GM23338 (cell line): ENCODE measurements around the gene CRIP3. TPM values are rescaled to one million over a fixed set of nuclear protein-coding genes. Genes with fewer than 3 reads are reported as not detected.
A peak's percentile ranks its signal among the peaks of the same experiment; 100 is the strongest.

ENCODE experiments used
- ATAC-seq: fragments of 200-7000 bp; cut with Tn5 transposase; 3 replicates; pipeline ENCODE4 v1.9.1; 2020
- DNase-seq: peaks from one replicate; pipeline ENCODE4 v3.0.0-alpha.2; 2015; ENCODE audit warnings: low spot score
- H2AFZ ChIP-seq: fragments of 200-600 bp; sonication (generic); 2 replicates; pipeline ENCODE4 v1.8.0; 2016; ENCODE audit warnings: antibody characterized with exemption, mild to moderate bottlenecking, moderate library complexity
- H3F3A ChIP-seq: fragments of 200-600 bp; sonication (generic); replicated peaks from 2 replicates; pipeline ENCODE4 v1.8.0; 2017; ENCODE audit warnings: antibody characterized with exemption, mixed run types, low read depth
- H3K27ac ChIP-seq: fragments of 200-600 bp; sonication (generic); 2 replicates; pipeline ENCODE4 v1.6.1; 2016; ENCODE audit warnings: low read depth
- H3K27me3 ChIP-seq: fragments of 200-600 bp; sonication (generic); 2 replicates; pipeline ENCODE4 v1.8.0; 2016; ENCODE audit warnings: mild to moderate bottlenecking, mixed run types, moderate library complexity; ENCODE audit not compliant: insufficient read depth
- H3K36me3 ChIP-seq: fragments of 200-600 bp; sonication (generic); 2 replicates; pipeline ENCODE4 v1.8.0; 2016; ENCODE audit warnings: mild to moderate bottlenecking; ENCODE audit not compliant: insufficient read depth
- H3K4me1 ChIP-seq: fragments of 200-600 bp; sonication (generic); 2 replicates; pipeline ENCODE4 v1.8.0; 2016; ENCODE audit warnings: mild to moderate bottlenecking, moderate library complexity; ENCODE audit not compliant: insufficient read depth
- H3K4me2 ChIP-seq: fragments of 200-600 bp; sonication (generic); 2 replicates; pipeline ENCODE4 v1.7.1; 2017; ENCODE audit warnings: mixed run types
- H3K4me3 ChIP-seq: fragments of 200-600 bp; sonication (generic); 2 replicates; pipeline ENCODE4 v1.6.1; 2016; ENCODE audit warnings: mixed run types
- H3K79me2 ChIP-seq: fragments of 200-600 bp; sonication (generic); replicated peaks from 2 replicates; pipeline ENCODE4 v1.8.0; 2017; ENCODE audit warnings: mild to moderate bottlenecking; ENCODE audit not compliant: insufficient read depth
- H3K9me2 ChIP-seq: fragments of 200-600 bp; sonication (generic); 2 replicates; pipeline ENCODE4 v1.8.0; 2017; ENCODE audit not compliant: insufficient read depth
- H4K20me1 ChIP-seq: fragments of 200-600 bp; sonication (generic); replicated peaks from 2 replicates; pipeline ENCODE4 v1.8.0; 2017; ENCODE audit warnings: mild to moderate bottlenecking; ENCODE audit not compliant: insufficient read depth
- H3K27ac Mint-ChIP-seq: 2 replicates; pipeline ENCODE4 v1.8.0; 2020; ENCODE audit warnings: inconsistent platforms, mild to moderate bottlenecking, moderate library complexity, mixed read lengths
- H3K27me3 Mint-ChIP-seq: 3 replicates; pipeline ENCODE4 v1.8.0; 2022; ENCODE audit warnings: low read depth, mild to moderate bottlenecking, moderate library complexity, mixed read lengths, inconsistent platforms; ENCODE audit not compliant: insufficient read depth, poor library complexity
- H3K36me3 Mint-ChIP-seq: 3 replicates; pipeline ENCODE4 v1.8.0; 2021; ENCODE audit warnings: low read depth, mild to moderate bottlenecking, inconsistent platforms, moderate library complexity, mixed read lengths
- H3K4me1 Mint-ChIP-seq: 3 replicates; pipeline ENCODE4 v1.8.0; 2020; ENCODE audit warnings: mild to moderate bottlenecking, inconsistent platforms, mixed read lengths
- H3K4me3 Mint-ChIP-seq: 3 replicates; pipeline ENCODE4 v1.8.0; 2021; ENCODE audit warnings: moderate library complexity, mild to moderate bottlenecking, inconsistent platforms, mixed read lengths
- H3K9me3 Mint-ChIP-seq: 3 replicates; pipeline ENCODE4 v1.8.0; 2020; ENCODE audit warnings: moderate library complexity, mild to moderate bottlenecking, inconsistent platforms, mixed read lengths
- EZH2phosphoT487 ChIP-seq: fragments of 200-600 bp; sonication (generic); IDR thresholded peaks from one replicate; pipeline ENCODE4 v1.8.1; 2018; ENCODE audit warnings: antibody characterized with exemption; ENCODE audit not compliant: unreplicated experiment
- ZNF114 ChIP-seq: fragments of 250-450 bp; sonication (Bioruptor Pico); IDR thresholded peaks from 2 replicates; pipeline ENCODE4 v1.5.0; 2020; ENCODE audit warnings: mild to moderate bottlenecking, moderate library complexity
- polyA plus RNA-seq: library from polyadenylated mRNA; unstranded; fragments of >200 nt; fragmentation: Nextera tagmentation; extraction: Ambion mirVana; gene quantifications from 2 replicates; pipeline ENCODE4 v1.2.1, GENCODE V29; 2016
- total RNA-seq: library from RNA; depleted of rRNA; stranded (reverse); fragments of >200 nt; shearing (Covaris generic); gene quantifications from 2 replicates; pipeline ENCODE4 v1.2.3, GENCODE V29; 2014
- TF ChIP-seq, protein P1 (sequence below): fragments of 250-450 bp; sonication (Bioruptor Pico); IDR thresholded peaks from 2 replicates; pipeline ENCODE4 v1.5.0; 2020; ENCODE audit warnings: mild to moderate bottlenecking, moderate library complexity

Gene CRIP3
- total and polyA plus RNA-seq, 2 experiments from 2014 or later, result 22.0 to 36.0 TPM

DNA sequence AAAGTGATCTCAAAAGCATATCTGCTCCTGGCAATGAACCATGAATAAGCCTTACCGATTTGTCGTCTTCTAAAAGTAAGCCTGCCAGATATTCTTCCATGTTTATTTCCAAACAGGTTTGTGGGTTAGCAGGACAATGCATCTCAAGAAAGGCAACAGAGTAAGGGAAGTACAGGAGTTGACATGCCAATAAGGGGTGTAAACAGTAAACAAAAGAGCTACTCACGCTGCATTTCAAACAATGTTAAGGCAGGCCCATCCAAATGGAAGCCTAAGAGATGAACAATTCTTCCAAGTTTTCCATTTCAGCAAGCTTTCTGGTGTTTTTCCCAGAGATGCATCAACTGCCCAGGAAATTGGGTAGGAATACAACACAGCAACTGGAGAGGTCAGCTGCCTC lies 27.8 kb upstream of the CRIP3 start (continued):
- TF ChIP-seq, protein P1, sequence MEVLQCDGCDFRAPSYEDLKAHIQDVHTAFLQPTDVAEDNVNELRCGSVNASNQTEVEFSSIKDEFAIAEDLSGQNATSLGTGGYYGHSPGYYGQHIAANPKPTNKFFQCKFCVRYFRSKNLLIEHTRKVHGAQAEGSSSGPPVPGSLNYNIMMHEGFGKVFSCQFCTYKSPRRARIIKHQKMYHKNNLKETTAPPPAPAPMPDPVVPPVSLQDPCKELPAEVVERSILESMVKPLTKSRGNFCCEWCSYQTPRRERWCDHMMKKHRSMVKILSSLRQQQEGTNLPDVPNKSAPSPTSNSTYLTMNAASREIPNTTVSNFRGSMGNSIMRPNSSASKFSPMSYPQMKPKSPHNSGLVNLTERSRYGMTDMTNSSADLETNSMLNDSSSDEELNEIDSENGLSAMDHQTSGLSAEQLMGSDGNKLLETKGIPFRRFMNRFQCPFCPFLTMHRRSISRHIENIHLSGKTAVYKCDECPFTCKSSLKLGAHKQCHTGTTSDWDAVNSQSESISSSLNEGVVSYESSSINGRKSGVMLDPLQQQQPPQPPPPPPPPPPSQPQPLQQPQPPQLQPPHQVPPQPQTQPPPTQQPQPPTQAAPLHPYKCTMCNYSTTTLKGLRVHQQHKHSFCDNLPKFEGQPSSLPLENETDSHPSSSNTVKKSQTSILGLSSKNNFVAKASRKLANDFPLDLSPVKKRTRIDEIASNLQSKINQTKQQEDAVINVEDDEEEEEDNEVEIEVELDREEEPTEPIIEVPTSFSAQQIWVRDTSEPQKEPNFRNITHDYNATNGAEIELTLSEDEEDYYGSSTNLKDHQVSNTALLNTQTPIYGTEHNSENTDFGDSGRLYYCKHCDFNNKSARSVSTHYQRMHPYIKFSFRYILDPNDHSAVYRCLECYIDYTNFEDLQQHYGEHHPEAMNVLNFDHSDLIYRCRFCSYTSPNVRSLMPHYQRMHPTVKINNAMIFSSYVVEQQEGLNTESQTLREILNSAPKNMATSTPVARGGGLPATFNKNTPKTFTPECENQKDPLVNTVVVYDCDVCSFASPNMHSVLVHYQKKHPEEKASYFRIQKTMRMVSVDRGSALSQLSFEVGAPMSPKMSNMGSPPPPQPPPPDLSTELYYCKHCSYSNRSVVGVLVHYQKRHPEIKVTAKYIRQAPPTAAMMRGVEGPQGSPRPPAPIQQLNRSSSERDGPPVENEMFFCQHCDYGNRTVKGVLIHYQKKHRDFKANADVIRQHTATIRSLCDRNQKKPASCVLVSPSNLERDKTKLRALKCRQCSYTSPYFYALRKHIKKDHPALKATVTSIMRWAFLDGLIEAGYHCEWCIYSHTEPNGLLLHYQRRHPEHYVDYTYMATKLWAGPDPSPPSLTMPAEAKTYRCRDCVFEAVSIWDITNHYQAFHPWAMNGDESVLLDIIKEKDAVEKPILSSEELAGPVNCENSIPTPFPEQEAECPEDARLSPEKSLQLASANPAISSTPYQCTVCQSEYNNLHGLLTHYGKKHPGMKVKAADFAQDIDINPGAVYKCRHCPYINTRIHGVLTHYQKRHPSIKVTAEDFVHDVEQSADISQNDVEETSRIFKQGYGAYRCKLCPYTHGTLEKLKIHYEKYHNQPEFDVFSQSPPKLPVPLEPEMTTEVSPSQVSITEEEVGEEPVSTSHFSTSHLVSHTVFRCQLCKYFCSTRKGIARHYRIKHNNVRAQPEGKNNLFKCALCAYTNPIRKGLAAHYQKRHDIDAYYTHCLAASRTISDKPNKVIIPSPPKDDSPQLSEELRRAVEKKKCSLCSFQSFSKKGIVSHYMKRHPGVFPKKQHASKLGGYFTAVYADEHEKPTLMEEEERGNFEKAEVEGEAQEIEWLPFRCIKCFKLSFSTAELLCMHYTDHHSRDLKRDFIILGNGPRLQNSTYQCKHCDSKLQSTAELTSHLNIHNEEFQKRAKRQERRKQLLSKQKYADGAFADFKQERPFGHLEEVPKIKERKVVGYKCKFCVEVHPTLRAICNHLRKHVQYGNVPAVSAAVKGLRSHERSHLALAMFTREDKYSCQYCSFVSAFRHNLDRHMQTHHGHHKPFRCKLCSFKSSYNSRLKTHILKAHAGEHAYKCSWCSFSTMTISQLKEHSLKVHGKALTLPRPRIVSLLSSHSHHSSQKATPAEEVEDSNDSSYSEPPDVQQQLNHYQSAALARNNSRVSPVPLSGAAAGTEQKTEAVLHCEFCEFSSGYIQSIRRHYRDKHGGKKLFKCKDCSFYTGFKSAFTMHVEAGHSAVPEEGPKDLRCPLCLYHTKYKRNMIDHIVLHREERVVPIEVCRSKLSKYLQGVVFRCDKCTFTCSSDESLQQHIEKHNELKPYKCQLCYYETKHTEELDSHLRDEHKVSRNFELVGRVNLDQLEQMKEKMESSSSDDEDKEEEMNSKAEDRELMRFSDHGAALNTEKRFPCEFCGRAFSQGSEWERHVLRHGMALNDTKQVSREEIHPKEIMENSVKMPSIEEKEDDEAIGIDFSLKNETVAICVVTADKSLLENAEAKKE (CRISPR knock-in tag), result no peak

DNA sequence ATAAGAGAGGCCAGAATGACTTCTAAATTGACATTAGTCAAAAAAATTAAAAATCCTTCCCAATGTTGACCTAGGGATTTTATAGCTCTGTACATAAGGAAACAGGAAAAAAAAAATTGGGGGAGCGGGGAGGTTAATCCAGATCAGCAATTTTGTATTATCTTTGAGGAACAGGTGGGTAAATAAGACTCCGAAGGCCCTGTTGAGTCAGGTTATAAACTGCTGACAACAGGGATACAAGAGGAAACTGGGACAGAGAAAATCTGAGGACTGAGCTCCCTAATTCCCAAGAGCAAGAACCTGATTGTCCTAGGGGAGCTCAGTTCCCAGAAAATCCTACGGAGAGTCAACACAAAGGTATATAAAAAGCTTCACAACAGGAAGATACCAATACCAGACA lies 26.8 kb upstream of the CRIP3 start:
- Histone ChIP-seq H3K9me2 (no peaks in the 10 kb centered on the region), H3K4me3 (no peak overlapping the region), H2AFZ (no peak overlapping the region), H3F3A (no peaks in the 10 kb centered on the region), H4K20me1 (no peaks in the 10 kb centered on the region), H3K79me2 (no peaks in the 10 kb centered on the region), H3K36me3 (peaks cover 8% of the 10 kb centered on the region; the same call in 1 of the 2 replicates), H3K4me2 (no peak overlapping the region), H3K27me3 (no peaks in the 10 kb centered on the region), H3K27ac (no peak overlapping the region), H3K4me1 (no peaks in the 10 kb centered on the region)
- no peaks in the 10 kb centered on the region for H3K9me3 Mint-ChIP-seq
- peaks cover 9% of the 10 kb centered on the region for H3K36me3 Mint-ChIP-seq
- ATAC-seq (no peak), DNase-seq (no peak)
- peaks cover 2% of the 10 kb centered on the region; the same call in 2 of the 3 replicates for H3K4me1 Mint-ChIP-seq
- no peak overlapping the region for H3K27ac Mint-ChIP-seq
- H3K27me3 Mint-ChIP-seq, result no peaks in the 10 kb centered on the region
- no peak for TF ChIP-seq ZNF114 (CRISPR knock-in tag)
- no peak overlapping the region for H3K4me3 Mint-ChIP-seq

DNA sequence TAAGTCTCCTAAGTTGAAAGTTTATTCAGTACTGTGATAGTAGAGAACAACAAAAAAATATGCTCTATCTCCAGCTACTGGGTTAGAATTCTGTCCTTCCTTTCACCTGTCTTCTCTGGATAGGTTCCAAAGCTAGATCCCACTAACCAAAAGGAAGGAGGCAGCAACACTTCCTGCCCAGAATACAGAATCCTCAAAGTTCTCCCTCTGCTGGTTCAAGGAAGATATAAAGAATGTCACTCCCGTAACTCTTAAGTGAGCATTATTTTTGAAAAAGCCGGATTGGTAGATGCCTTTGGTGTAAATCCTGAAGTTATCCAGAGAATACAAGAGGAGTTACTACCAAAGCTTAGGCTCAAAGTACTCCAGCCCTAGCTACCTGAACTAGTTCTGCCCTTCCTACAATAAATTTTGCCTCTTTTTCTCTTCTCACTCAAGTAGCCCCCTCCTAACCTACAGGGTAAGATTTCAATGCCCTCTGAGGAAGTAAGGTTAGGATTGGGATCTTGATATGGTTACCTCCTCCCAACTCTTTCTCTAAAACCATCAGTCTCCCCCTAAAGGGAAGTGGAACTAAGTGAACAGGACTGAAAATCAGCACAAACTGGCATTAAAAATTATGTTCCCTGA lies 26.0 kb upstream of the CRIP3 start:
- H3K27me3 ChIP-seq, result no peaks in the 10 kb centered on the region
- no peak overlapping the region for H3K4me3 ChIP-seq
- Mint-ChIP-seq H3K36me3 (peaks cover 3% of the 10 kb centered on the region; the same call in 1 of the 3 replicates), H3K27ac (no peak overlapping the region; the same call in 1 of the 2 replicates), H3K4me1 (peaks cover 2% of the 10 kb centered on the region; the same call in 2 of the 3 replicates), H3K27me3 (no peaks in the 10 kb centered on the region), H3K4me3 (no peak overlapping the region), H3K9me3 (no peaks in the 10 kb centered on the region)
- H4K20me1 ChIP-seq, result no peaks in the 10 kb centered on the region
- no peaks in the 10 kb centered on the region for H3K9me2 ChIP-seq
- no peaks in the 10 kb centered on the region for H3F3A ChIP-seq
- no peaks in the 10 kb centered on the region for H3K4me1 ChIP-seq
- H2AFZ ChIP-seq, result no peak overlapping the region
- no peak overlapping the region for H3K4me2 ChIP-seq
- no peaks in the 10 kb centered on the region for H3K79me2 ChIP-seq
- peak; percentile 99 for ATAC-seq
- DNase-seq, result peak; percentile 92
- no peaks in the 10 kb centered on the region for H3K36me3 ChIP-seq
- H3K27ac ChIP-seq, result no peak overlapping the region
- TF ChIP-seq, protein P1 (CRISPR knock-in tag), result no peak
- no peak for TF ChIP-seq ZNF114 (CRISPR knock-in tag)
- no peak for TF ChIP-seq EZH2phosphoT487
